Activated T-cell treated with anti-CD3 and anti-CD28 coated beads, Interleukin-2, amount 50 U/mL, for 48 hours (primary cell): ENCODE data around the gene FILIP1.
"Not testable (repeated sequence)": the region's sequence is repeated elsewhere in the genome, so short reads cannot be mapped to it uniquely, and the experiment has no call there.

Experiments
- DNase-seq, 2 experiments: peaks; one replicate each; pipeline ENCODE4 v3.0.0-alpha.2; 2020

The FILIP1 gene

GRCh38 chr6:75415804-75416203 lies 77.8 kb downstream of the FILIP1 start:
- DNase-seq = no peak

- no peak for DNase-seq
Measured at GRCh38 chr6:75414445-75415021, 79.1 kb downstream of the FILIP1 start.

- no peak for DNase-seq
Measured at GRCh38 chr6:75412969-75413662, 80.5 kb downstream of the FILIP1 start.

GRCh38 chr6:75410564-75410963 lies 83.0 kb downstream of the FILIP1 start:
- not testable (repeated sequence) for DNase-seq

- DNase-seq = no peak
Measured at GRCh38 chr6:75409928-75410327, 83.7 kb downstream of the FILIP1 start.

- no peak for DNase-seq
Measured at GRCh38 chr6:75409286-75409685, 84.3 kb downstream of the FILIP1 start.

GRCh38 chr6:75403563-75404080 lies 90.0 kb downstream of the FILIP1 start:
- DNase-seq = no peak

- DNase-seq = no peak
Measured at GRCh38 chr6:75402296-75402695, 91.3 kb downstream of the FILIP1 start.

GRCh38 chr6:75397656-75398465 lies 95.7 kb downstream of the FILIP1 start:
- no peak for DNase-seq

GRCh38 chr6:75397171-75397570 lies 96.4 kb downstream of the FILIP1 start:
- no peak for DNase-seq

GRCh38 chr6:75396005-75396800 lies 97.4 kb downstream of the FILIP1 start:
- no peak for DNase-seq

GRCh38 chr6:75393806-75394205 lies 99.8 kb downstream of the FILIP1 start:
- DNase-seq = no peak

- DNase-seq = no peak
Measured at GRCh38 chr6:75391276-75391675, 102.3 kb downstream of the FILIP1 start.

GRCh38 chr6:75386050-75386770 lies 107.4 kb downstream of the FILIP1 start:
- DNase-seq = no peak

GRCh38 chr6:75384116-75384515 lies 109.5 kb downstream of the FILIP1 start:
- DNase-seq = no peak

GRCh38 chr6:75382634-75382900 lies 111.0 kb downstream of the FILIP1 start:
- no peak for DNase-seq

GRCh38 chr6:75381877-75382633 lies 111.5 kb downstream of the FILIP1 start:
- DNase-seq = no peak

GRCh38 chr6:75379536-75379935 lies 114.1 kb downstream of the FILIP1 start:
- DNase-seq = no peak

GRCh38 chr6:75378101-75378500 lies 115.5 kb downstream of the FILIP1 start:
- no peak for DNase-seq

- no peak for DNase-seq
Measured at GRCh38 chr6:75377386-75377785, 116.2 kb downstream of the FILIP1 start.

- DNase-seq = no peak
Measured at GRCh38 chr6:75376347-75377024, 117.1 kb downstream of the FILIP1 start.
